Germinal center (tissue), 1 donor: ENCODE measurements around the gene ITGAD.
A peak's percentile ranks its signal among the peaks of the same experiment; 100 is the strongest.

ENCODE experiments used
- DNase-seq: peaks from one replicate; pipeline ENCODE4 v3.0.0; 2012; ENCODE audit warnings: mixed read lengths, low spot score

ITGAD gene

DNA sequence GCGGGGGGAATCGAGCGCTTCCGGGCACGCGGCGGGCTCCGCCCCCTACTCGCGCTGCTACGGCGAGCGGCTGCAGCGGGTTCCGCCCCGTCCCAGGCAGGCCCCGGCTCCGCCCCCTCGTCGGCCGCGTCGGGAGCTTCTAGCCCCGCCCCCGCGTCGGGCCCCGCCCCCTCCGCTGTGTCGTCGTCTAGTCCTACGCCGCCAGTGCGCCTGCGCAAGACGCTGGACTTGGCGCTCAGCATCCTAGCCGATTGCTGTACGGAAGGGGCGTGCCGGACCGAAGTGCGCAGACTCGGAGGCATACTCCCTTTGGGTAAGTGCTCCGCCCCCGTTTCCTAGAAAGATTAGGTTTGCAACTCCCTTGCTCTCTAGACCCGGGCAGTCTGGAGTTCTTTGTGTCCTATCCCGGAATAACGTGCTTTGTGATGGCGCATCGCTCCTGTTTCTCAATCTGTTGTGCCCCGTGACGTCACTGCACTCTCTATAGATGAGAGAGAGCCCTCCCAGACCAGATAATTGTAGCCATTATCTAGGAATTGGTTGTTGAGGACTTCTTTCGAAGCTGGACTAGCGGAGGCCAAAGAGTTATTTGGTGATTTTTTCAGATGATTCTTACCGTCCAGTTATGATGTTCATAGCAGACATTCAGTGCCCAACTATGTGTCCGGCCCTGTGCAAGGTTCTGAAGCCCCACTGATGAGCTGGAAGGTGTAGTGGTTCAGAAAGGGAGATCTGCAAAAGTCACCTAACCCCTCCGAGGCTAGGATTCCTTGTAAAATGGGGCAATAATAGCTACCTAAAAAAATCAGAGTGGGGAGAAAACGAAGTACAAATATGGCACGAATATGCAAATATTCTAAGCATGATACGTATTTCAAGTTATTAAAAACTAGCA lies 66.8 kb downstream of the ITGAD start:
- DNase-seq = peak; percentile 98

DNA sequence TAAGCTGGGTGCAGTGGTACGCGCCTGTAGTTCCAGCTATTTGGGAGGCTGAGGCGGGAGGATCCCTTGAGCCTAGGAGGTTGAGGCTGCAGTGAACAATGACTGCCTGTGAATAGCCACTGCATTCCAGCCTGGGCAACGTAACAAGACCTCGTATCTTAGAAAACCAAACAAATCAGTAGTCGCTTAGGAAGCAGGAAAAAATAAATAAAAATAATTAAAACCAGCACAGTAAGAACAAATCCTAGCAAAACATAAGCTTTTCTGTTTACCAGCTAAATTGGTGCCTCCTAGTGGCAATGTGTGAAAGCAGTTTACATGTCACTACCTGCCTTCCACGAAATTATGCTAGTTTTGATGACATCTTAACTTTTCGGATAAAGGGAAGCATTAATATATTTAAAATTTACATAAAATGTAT lies 67.5 kb downstream of the ITGAD start:
- no peak for DNase-seq

DNA sequence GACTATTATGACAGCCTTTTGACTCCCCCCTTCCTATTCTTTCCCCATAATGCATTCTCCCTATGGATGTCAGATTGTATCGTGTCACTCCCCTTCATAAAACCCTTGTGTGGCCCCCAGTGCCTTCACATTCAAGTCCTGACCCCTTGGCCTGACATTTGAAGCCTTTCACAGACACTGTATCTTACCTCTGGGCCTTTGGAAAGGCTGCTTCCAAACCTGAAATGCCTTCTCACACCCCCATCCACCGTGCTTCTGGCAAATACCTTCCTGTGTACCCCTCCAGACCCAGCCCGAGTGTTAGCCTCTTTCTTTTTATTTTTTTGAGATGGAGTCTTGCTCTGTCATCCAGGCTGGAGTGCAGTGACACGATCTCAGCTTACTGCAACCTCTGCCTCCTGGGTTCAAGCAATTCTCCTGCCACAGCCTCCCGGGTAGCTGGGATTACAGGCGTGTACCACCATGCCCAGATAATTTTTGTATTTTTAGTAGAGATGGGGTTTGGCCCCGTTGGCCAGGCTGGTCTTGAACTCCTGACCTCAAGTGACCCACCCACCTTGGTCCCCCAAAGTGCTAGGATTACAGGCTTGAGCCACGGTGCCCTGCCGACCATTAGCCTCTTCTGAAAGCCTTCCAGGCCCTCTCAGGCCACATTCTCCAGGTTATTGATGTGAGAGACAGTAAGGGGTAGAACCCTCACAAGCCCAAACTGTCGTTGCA lies 68.2 kb downstream of the ITGAD start:
- no peak for DNase-seq

DNA sequence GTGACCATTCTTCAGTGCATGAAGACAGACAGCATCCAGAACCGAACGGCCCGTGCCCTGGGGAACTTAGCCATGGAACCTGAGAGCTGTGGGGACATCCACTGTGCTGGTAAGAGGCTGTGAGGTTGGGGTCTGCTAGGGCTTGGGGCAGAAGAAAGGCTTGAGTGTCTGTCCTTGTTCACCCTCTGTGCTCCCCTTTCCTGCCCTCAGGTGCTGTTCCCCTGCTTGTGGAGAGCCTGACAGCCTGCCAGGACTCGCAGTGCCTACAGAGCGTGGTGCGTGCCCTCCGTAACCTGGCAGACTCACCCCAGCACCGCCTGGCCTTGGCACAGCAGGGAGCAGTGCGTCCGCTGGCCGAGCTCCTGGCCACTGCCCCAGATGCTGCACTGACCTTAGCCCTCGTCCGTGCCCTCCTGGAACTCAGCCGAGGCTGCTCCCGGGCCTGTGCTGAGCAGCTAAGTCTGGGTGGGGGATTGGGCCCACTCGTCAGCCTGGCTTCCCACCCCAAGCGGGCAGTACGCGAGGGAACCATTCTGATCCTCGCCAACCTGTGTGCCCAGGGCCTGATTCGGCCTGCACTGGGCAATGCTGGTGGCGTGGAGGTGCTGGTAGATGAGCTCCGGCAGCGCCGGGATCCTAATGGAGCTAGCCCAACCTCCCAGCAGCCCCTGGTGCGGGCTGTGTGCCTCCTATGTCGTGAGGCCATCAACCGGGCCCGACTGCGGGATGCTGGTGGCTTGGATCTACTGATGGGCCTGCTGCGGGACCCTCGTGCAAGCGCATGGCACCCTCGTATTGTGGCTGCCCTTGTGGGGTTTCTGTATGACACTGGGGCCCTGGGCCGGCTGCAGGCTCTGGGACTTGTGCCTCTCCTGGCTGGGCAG lies 69.0 kb downstream of the ITGAD start:
- no peak for DNase-seq

DNA sequence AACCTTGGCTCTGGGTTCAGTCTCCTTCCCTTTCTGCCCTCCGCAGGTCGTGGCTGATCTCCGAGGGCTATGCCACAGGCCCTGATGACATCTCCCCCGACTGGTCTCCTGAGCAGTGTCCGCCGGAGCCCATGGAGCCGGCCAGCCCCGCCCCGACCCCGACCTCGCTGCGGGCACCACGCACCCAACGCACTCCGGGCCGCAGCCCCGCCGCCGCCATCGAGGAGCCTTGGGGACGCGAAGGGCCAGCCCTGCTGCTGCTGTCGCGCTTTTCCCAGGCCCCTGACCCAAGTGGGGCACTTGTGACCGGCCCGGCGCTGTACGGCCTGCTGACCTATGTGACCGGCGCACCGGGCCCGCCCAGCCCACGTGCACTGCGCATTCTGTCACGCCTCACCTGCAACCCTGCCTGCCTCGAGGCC lies 71.2 kb downstream of the ITGAD start:
- DNase-seq = no peak

DNA sequence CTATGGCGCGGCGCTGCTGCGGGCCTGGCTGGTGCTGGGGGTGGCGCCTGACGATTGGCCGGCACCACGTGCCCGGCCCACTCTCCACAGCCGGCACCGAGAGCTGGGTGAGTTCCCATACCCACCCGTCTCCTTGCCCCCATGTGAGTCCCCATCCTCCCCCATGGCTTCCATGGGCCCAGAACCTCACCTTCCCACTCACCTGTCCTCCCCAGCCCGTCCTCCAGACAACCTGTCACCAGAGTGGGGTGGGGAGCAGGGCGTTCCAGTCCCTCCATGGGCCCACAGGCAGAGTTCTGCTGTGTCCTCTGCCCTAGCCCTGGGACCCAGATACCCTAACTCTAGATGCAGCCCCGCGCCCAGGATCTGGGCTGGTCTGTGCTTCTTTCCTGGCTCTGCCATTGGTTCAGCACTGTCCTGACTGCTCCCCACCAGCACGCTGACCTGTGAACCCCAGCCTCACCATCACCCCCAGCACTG lies 71.7 kb downstream of the ITGAD start:
- no peak for DNase-seq

DNA sequence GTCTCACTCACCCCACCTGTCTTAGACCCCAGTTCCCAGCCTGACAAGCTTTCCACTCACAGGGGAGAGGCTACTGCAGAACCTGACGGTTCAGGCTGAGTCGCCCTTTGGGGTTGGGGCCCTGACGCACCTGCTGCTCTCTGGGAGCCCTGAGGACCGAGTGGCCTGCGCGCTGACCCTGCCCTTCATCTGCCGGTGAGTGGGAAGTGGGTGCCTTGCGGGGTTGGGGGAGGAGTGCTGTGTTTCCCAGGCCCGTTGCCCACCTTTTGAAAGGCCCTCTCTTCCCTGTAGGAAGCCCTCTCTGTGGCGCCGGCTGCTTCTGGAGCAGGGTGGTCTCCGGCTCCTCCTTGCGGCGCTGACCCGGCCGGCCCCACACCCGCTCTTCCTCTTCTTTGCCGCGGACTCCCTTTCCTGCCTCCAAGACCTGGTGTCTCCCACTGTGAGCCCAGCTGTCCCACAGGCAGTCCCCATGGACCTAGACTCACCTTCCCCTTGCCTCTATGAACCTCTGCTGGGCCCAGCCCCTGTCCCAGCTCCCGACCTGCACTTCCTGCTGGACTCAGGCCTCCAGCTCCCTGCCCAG lies 72.7 kb downstream of the ITGAD start:
- no peak for DNase-seq

DNA sequence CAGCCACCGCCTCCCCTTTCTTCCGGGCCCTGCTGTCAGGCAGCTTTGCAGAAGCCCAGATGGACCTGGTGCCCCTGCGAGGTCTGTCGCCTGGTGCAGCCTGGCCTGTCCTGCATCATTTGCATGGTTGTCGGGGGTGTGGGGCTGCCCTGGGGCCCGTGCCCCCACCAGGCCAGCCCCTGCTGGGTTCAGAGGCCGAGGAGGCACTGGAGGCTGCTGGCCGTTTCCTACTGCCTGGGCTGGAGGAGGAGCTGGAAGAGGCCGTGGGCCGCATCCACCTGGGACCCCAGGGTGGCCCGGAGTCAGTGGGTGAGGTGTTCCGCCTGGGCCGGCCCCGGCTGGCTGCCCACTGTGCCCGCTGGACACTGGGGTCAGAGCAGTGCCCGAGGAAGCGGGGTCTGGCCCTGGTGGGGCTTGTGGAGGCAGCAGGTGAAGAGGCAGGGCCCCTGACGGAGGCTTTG lies 73.3 kb downstream of the ITGAD start:
- no peak for DNase-seq

DNA sequence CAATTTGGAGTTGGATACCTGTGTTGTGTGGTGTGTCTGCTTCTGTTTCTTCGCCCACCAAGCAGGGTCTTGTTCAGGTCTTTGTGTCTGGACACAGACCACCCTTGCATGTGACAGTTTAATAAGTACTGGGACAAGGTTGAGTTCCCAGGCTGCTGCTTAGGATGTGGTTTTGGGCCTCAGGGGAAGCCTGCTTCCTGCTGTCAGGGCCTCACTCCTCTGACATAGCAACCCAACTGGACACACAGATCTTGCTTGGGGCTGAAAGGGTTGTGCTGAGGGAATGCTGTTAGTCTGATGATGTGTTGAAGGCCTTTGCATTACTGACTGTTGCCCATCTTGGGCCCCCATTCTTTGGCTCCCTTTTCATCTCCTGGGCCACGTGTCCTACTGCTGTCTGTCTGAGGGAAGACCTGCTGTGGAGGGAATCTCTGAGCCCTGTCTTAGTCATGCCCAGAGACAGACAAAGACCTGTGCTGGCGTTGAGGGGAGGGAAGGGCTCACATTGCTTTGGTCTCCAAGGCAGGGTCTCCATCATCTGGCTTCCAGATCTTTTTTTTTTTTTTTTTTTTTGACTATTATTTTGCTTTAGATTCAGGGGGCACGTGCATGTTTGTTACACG lies 74.1 kb downstream of the ITGAD start:
- DNase-seq = peak; percentile 58

DNA sequence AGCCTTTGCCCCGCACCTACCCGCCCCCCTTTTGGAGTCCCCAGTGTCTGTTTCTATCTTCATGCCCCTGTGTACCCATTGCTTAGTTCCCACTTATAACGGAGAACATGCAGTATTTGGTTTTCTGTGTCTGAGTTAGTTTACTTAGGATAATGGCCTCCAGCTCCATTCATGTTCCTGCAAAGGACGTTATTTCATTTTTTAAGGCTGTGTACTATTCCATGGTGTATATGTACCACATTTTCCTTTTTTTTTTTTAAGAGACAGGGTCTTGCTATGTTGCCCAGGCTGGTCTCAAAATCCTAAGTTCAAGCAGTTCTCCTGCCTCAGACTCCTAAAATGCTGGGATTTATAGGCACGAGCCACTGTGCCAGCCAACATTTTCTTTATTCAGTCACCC lies 74.7 kb downstream of the ITGAD start:
- DNase-seq = no peak

DNA sequence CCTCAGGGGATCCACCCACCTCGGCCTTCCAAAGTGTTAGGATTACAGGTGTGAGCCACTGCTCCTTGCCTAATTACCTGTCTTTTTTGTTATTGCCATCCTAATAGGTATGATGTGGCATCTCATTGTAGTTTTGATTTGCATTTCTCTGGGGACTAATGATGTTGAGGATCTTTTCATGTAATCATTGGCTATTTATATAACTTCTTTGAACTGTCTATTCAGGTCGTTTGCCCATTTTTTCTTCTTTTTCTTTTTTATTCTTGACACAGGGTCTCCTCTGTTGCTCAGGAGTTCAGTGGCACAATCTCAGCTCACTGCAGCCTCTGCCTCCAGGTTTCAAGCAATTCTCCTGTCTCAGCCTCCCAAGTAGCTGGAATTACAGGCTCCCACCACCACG lies 77.5 kb downstream of the ITGAD start:
- no peak for DNase-seq

DNA sequence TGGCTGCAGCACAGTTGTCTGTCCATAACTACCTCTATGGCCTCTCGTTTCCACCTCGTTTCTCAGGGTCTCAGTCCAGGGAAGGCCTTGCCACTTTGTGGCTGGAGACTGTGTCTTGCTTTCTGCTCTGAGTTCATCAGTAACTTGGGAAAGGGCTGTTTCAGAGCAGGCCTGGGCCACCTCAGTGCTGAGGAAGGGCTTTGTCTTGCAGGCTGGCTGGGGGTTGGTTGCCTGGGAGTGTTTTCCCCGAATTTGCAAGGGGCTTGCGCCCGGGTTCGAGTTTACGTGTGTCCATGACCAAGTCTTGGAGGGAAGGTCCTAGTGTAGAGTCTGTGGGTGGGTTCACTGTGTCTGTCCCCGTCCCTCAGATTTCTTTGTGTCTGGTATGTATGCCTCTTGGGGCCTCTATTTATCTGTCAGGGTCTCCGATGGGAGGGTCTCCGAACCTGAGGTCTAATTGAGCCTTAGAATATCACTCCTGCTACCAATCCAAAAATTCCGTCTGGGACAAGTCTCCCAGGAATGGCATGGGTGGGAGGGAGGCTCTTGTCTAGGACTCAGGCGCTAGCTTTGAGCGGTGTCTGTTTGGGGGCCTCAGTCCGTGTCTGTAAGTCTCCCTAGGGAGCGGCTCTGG lies 78.2 kb downstream of the ITGAD start:
- DNase-seq = no peak

DNA sequence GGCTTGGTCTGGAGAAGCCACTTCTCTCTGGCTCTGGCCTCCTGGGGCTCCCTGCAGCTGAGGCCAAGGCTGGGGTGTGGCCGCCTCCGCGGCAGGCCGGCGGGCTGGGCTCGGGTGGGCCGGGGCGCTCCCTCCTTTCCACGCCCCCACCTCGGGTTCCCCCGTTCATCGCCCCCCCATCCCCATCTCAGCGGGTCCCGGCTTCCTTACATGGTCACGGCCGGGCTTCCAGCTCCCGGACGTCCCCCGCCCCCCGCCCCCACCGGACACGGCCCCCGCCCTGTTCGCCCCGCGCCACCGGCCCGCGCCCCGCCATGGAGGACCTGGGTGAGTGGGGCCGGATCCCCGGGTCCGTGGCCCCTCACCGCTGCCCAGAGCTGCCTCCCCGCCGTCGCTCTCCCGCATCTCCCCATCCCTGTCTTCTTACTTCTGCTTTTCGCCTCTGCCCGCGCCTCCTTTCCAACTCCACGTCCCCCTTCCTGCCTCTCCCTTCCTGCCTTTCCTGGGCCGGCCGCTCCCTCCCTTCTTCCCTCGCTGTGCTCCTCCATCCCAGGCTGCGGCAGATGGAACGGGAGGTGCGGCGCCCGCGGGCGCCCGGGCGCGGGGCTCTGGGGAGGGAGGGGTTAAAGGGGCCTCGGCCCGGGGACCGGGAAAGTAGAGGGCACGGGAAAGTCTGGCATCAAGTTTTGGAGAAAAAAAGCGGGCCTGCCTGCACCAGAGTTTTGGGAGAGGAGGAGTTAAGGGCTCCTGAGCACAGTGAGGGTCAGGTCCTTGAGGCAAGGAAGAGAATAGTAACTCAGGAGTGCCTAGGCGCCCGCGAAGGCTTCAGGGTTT lies 79.0 kb downstream of the ITGAD start, which contains the start of gene TGFB1I1:
Gene TGFB1I1 (plus strand): TSS at position 278 of the 834 bp plus-strand sequence. CDS start 37 bp downstream, at position 315.
- peak; percentile 36 for DNase-seq

DNA sequence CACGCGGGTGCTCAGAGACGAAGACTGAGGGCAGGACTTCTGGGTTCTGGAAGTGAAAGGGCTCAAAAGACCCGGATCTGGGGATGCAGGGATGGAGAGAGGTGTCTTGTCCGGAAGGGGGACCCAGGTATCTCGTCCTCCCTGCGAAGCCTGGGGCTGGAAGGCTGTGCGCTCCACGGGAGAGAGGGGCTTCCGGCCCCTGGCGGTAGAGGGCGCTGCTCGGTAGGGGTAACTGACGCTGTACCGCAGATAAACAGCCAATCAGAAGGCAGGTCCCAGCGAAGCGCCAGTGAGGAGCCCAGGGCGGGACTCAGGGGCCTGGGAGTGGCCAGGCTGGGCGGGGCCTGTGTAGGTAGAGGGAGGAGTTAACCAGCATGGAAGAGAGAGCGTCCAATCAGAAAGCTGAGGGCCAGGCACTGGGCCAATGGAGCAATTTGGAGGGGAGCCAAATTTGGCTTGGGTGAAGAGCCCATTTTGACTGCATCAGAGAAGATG lies 79.6 kb downstream of the ITGAD start:
- DNase-seq = peak; percentile 54

DNA sequence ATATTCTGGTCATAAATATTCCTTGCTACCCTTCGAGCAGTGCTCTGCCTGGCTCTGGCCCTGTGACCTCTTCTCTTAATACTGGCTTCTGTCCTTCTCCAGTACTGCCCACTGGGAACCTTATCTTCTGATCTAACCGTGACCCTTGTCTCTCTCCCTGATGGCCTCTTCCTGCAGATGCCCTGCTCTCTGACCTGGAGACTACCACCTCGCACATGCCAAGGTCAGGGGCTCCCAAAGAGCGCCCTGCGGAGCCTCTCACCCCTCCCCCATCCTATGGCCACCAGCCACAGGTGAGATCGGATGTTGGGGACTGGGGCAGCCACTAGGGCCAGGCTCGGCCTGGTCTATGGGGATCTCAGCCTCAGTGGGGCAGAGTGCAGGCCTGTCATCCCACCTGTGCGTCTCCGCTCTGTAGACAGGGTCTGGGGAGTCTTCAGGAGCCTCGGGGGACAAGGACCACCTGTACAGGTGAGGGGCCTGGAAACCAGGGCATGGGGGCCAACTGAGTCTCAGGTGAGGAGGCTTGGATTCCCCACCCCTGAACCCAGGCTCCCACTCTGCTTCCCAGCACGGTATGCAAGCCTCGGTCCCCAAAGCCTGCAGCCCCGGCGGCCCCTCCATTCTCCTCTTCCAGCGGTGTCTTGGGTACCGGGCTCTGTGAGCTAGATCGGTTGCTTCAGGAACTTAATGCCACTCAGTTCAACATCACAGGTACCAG lies 80.3 kb downstream of the ITGAD start:
- no peak for DNase-seq

DNA sequence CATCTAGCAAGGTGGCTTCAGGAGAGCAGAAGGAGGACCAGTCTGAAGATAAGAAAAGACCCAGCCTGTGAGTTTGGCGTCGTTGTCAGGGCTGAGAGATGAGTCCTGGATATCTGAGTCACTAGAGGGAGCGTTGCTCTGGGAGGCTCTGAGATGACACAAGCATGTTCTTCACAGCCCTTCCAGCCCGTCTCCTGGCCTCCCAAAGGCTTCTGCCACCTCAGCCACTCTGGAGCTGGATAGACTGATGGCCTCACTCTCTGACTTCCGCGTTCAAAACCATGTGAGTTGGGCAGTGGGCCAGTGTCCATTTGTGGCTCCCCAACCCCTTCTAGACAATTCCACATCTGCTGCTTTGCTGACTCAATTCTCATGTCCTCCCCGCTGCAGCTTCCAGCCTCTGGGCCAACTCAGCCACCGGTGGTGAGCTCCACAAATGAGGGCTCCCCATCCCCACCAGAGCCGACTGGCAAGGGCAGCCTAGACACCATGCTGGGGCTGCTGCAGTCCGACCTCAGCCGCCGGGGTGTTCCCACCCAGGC lies 81.1 kb downstream of the ITGAD start:
- DNase-seq = no peak

DNA sequence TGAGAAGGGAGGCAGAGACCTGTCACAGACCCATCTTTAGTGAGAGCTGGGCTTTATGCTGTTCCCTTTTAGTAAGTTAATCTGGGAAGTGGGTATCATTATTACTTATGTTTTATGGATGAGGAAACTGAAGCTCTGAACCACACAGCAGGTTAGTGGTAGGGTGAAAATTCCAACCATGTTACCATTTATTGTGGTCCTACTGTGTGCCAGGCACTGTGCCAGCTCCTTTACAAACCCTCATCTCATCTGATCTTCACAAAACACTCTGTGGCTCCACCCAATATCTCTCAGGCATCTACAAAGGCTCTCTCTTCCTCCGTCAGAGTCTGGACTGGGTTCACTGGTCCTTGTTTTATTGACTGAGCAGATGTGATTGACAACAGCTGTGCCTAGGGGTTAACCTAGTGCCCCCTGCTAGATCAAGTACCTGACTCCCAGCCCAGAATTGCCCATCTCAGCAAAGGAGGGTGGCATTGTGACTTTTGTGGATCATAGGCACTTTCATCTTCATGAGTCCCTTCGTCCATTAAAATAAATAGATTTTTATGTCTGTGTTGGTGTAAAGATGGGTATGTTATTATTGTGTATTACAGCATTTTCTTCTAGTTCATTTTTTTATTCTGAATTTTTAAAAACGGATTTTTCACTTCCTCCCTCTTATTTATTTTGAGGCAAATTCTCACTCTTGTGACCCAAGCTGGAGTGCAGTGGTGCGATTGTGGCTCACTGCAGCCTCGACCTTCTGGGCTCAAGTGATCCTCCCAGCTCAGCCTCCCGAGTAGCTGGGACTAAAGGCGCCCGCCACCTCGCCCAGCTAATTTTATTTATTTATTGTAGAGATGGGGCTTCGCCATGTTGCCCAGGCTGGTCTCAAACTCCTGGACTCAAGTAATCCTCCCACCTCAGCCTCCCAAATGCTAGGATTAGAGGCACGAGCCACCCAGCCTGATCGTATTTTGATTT lies 81.9 kb downstream of the ITGAD start:
- no peak for DNase-seq
